SU-DHL-6 (cell line): ENCODE results near the gene DCAF8.

Experiments used
- H2AFZ ChIP-seq: fragments of 200-600 bp; sonication (generic); 2 replicates; pipeline ENCODE4 v1.6.1; 2014; ENCODE audit warnings: low read depth, mild to moderate bottlenecking, moderate library complexity, mixed read lengths, antibody characterized with exemption, low read length; ENCODE audit not compliant: severe bottlenecking
- H3F3A ChIP-seq: fragments of 200-600 bp; shearing (Covaris generic); 2 replicates; pipeline ENCODE4 v1.6.0; 2016; ENCODE audit warnings: antibody characterized with exemption, mild to moderate bottlenecking; ENCODE audit not compliant: insufficient read depth
- H3K27ac ChIP-seq: fragments of 200-600 bp; sonication (generic); 2 replicates; pipeline ENCODE4 v1.5.1; 2016; ENCODE audit warnings: low read depth, mild to moderate bottlenecking, low read length, moderate library complexity, mixed read lengths
- H3K27me3 ChIP-seq: fragments of 200-600 bp; sonication (generic), shearing (Covaris generic); 2 replicates; pipeline ENCODE4 v1.6.0; 2014; ENCODE audit warnings: mild to moderate bottlenecking, low read length
- H3K36me3 ChIP-seq: fragments of 200-600 bp; sonication (generic); 2 replicates; pipeline ENCODE4 v1.6.1; 2014; ENCODE audit warnings: mild to moderate bottlenecking, low read length, mixed read lengths
- H3K4me2 ChIP-seq: fragments of 300-600, 200-600 bp; shearing (Covaris generic), sonication (generic); 2 replicates; pipeline ENCODE4 v1.6.0; 2014; ENCODE audit warnings: low read length, low read depth, mild to moderate bottlenecking; ENCODE audit not compliant: poor library complexity, severe bottlenecking
- H3K4me3 ChIP-seq: fragments of 200-600 bp; sonication (generic); 2 replicates; pipeline ENCODE4 v1.5.1; 2014; ENCODE audit warnings: antibody characterized with exemption, low read length, mild to moderate bottlenecking, mixed read lengths; ENCODE audit not compliant: insufficient read depth, poor library complexity, severe bottlenecking
- H3K79me2 ChIP-seq: fragments of 200-600 bp; sonication (generic); 2 replicates; pipeline ENCODE4 v1.6.1; 2014; ENCODE audit warnings: mild to moderate bottlenecking, low read length, moderate library complexity; ENCODE audit not compliant: insufficient read depth
- H3K9ac ChIP-seq: fragments of 200-600 bp; sonication (generic); 2 replicates; pipeline ENCODE4 v1.7.0; 2014; ENCODE audit warnings: mild to moderate bottlenecking, low read length
- H3K9me2 ChIP-seq: fragments of 200-600 bp; sonication (generic); replicated peaks from 2 replicates; pipeline ENCODE4 v1.6.1; 2014; ENCODE audit warnings: low read length; ENCODE audit not compliant: insufficient read depth
- H3K9me3 ChIP-seq: fragments of 200-600 bp; sonication (generic); 2 replicates; pipeline ENCODE4 v1.6.1; 2014; ENCODE audit warnings: low read length, mixed read lengths; ENCODE audit not compliant: insufficient read depth
- H4K20me1 ChIP-seq: fragments of 200-600 bp; sonication (generic); 2 replicates; pipeline ENCODE4 v1.6.1; 2014; ENCODE audit warnings: low read depth, mild to moderate bottlenecking, antibody characterized with exemption, low read length, moderate library complexity, mixed read lengths
- CTCF ChIP-seq: fragments of 200-600 bp; sonication (generic); IDR thresholded peaks from one replicate; pipeline ENCODE4 v1.5.1; 2017; ENCODE audit warnings: antibody characterized with exemption, mild to moderate bottlenecking, low read length, moderate library complexity; ENCODE audit not compliant: insufficient read depth, poor library complexity, severe bottlenecking
- EZH2phosphoT487 ChIP-seq: fragments of 200-600 bp; sonication (generic), shearing (Covaris generic); conservative IDR thresholded peaks from 2 replicates; pipeline ENCODE4 v1.6.1; 2018; ENCODE audit warnings: mild to moderate bottlenecking, antibody characterized with exemption, low read length, moderate library complexity, mixed read lengths

Gene DCAF8

GRCh38 chr1:160256396-160257046 is 5.8 kb downstream of the DCAF8 start:
- H3K9me2 ChIP-seq, result no peaks in the 10 kb centered on the region
- no peak overlapping the region for H2AFZ ChIP-seq
- no peaks in the 10 kb centered on the region for H3K9me3 ChIP-seq
- no peak overlapping the region for H3K27ac ChIP-seq
- H4K20me1 ChIP-seq, result no peaks in the 10 kb centered on the region
- no peaks in the 10 kb centered on the region for H3K36me3 ChIP-seq
- TF ChIP-seq EZH2phosphoT487 (no peak), CTCF (no peak)
- H3K9ac ChIP-seq, result no peak overlapping the region
- H3F3A ChIP-seq, result peaks cover 15% of the 10 kb centered on the region
- peaks cover 41% of the 10 kb centered on the region for H3K79me2 ChIP-seq
- H3K4me3 ChIP-seq, result no peak overlapping the region
- no peak overlapping the region for H3K4me2 ChIP-seq
- H3K27me3 ChIP-seq, result no peaks in the 10 kb centered on the region

- no peaks in the 10 kb centered on the region for H3K9me2 ChIP-seq
- H3F3A ChIP-seq, result peaks cover 13% of the 10 kb centered on the region
- no peak overlapping the region for H2AFZ ChIP-seq
- H3K36me3 ChIP-seq, result no peaks in the 10 kb centered on the region
- no peak for TF ChIP-seq CTCF
- TF ChIP-seq EZH2phosphoT487, result no peak
- H3K9me3 ChIP-seq, result no peaks in the 10 kb centered on the region
- H3K9ac ChIP-seq, result no peak overlapping the region
- no peaks in the 10 kb centered on the region for H4K20me1 ChIP-seq
- H3K27ac ChIP-seq, result no peak overlapping the region
- peaks cover 41% of the 10 kb centered on the region for H3K79me2 ChIP-seq
- H3K27me3 ChIP-seq, result no peaks in the 10 kb centered on the region
- H3K4me2 ChIP-seq, result no peak overlapping the region
- H3K4me3 ChIP-seq, result no peak overlapping the region
Measured at GRCh38 chr1:160255781-160256300, 6.5 kb downstream of the DCAF8 start.

- Histone ChIP-seq H3K27me3 (no peaks in the 10 kb centered on the region), H3K79me2 (peaks cover 45% of the 10 kb centered on the region), H3K4me2 (no peak overlapping the region), H3K27ac (no peak overlapping the region), H4K20me1 (no peaks in the 10 kb centered on the region), H3K4me3 (no peak overlapping the region), H2AFZ (no peak overlapping the region), H3K9me2 (no peaks in the 10 kb centered on the region), H3K9ac (no peak overlapping the region), H3K36me3 (no peaks in the 10 kb centered on the region), H3F3A (peaks cover 8% of the 10 kb centered on the region; the same call in 1 of the 2 replicates), H3K9me3 (no peaks in the 10 kb centered on the region)
- TF ChIP-seq CTCF (peak; percentile 68), EZH2phosphoT487 (no peak)
Measured at GRCh38 chr1:160251687-160252526, 10.4 kb downstream of the DCAF8 start.
